ENCODE data around the gene CHD9.
"Not testable (repeated sequence)": the region's sequence is repeated elsewhere in the genome, so short reads cannot be mapped to it uniquely, and the experiment has no call there.

The CHD9 gene

GRCh38 chr16:53130159-53131049 is 75.6 kb downstream of the CHD9 start:
- in situ Hi-C loops (cut with MboI; ENCODE audit: low sequenced_read_pairs): no loop called here

GRCh38 chr16:53131050-53131362 is 76.2 kb downstream of the CHD9 start:
- in situ Hi-C loops (cut with MboI; ENCODE audit: low sequenced_read_pairs): no loop called here

GRCh38 chr16:53131363-53132071 is 76.7 kb downstream of the CHD9 start:
- in situ Hi-C loops (cut with MboI; ENCODE audit: low sequenced_read_pairs): no loop called here

- in situ Hi-C loops (cut with MboI; ENCODE audit: low sequenced_read_pairs): no loop called here
Observed at GRCh38 chr16:53132406-53132805, 77.6 kb downstream of the CHD9 start.

- in situ Hi-C loops (cut with MboI; ENCODE audit: low sequenced_read_pairs): no loop called here
Observed at GRCh38 chr16:53135329-53135728, 80.5 kb downstream of the CHD9 start.

- in situ Hi-C loops (cut with MboI; ENCODE audit: low sequenced_read_pairs): no loop called here
Observed at GRCh38 chr16:53142823-53143568, 88.2 kb downstream of the CHD9 start.

GRCh38 chr16:53147500-53148065 is 92.8 kb downstream of the CHD9 start:
- in situ Hi-C loops (cut with MboI; ENCODE audit: low sequenced_read_pairs): no loop called here

GRCh38 chr16:53150769-53151168 is 96.0 kb downstream of the CHD9 start:
- in situ Hi-C loops (cut with MboI; ENCODE audit: low sequenced_read_pairs): no loop called here

GRCh38 chr16:53152329-53152728 is 97.5 kb downstream of the CHD9 start:
- in situ Hi-C loops (cut with MboI; ENCODE audit: low sequenced_read_pairs): no loop called here

- in situ Hi-C loops (cut with MboI; ENCODE audit: low sequenced_read_pairs): no loop called here
Observed at GRCh38 chr16:53153130-53153529, 98.3 kb downstream of the CHD9 start.

GRCh38 chr16:53154513-53154912 is 99.7 kb downstream of the CHD9 start:
- in situ Hi-C loops (cut with MboI; ENCODE audit: low sequenced_read_pairs): no loop called here

- in situ Hi-C loops (cut with MboI; ENCODE audit: low sequenced_read_pairs): no loop called here
Observed at GRCh38 chr16:53156516-53156915, 101.7 kb downstream of the CHD9 start.

GRCh38 chr16:53159781-53160436 is 105.1 kb downstream of the CHD9 start:
- in situ Hi-C loops (cut with MboI; ENCODE audit: low sequenced_read_pairs): no loop called here

GRCh38 chr16:53166099-53166498 is 111.3 kb downstream of the CHD9 start:
- in situ Hi-C loops (cut with MboI; ENCODE audit: low sequenced_read_pairs): no loop called here

- in situ Hi-C loops (cut with MboI; ENCODE audit: low sequenced_read_pairs): no loop called here
Observed at GRCh38 chr16:53168744-53169143, 114.0 kb downstream of the CHD9 start.

- in situ Hi-C loops (cut with MboI; ENCODE audit: low sequenced_read_pairs): no loop called here
Observed at GRCh38 chr16:53172517-53172916, 117.7 kb downstream of the CHD9 start.

- in situ Hi-C loops (cut with MboI; ENCODE audit: low sequenced_read_pairs): no loop called here
Observed at GRCh38 chr16:53175118-53175517, 120.3 kb downstream of the CHD9 start.

GRCh38 chr16:53176434-53176833 is 121.6 kb downstream of the CHD9 start:
- in situ Hi-C loops (cut with MboI; ENCODE audit: low sequenced_read_pairs): no loop called here

- in situ Hi-C loops (cut with MboI; ENCODE audit: low sequenced_read_pairs): no loop called here
Observed at GRCh38 chr16:53183442-53183841, 128.7 kb downstream of the CHD9 start.

- in situ Hi-C loops (cut with MboI; ENCODE audit: low sequenced_read_pairs): not testable (repeated sequence)
Observed at GRCh38 chr16:53185741-53186140, 130.9 kb downstream of the CHD9 start.

GRCh38 chr16:53187775-53188174 is 133.0 kb downstream of the CHD9 start:
- in situ Hi-C loops (cut with MboI; ENCODE audit: low sequenced_read_pairs): no loop called here
